Endodermal cell (in vitro differentiated cells): ENCODE results near the gene BICRA. TPM values are rescaled to one million over a fixed set of nuclear protein-coding genes. Genes with fewer than 3 reads are reported as not detected.

Source experiments
- DNase-seq: peaks from one replicate; pipeline ENCODE4 v3.0.0-alpha.2; 2017
- H3K27ac ChIP-seq: 2 replicates; pipeline ENCODE4 v1.5.1; 2013; ENCODE audit warnings: mild to moderate bottlenecking, low read depth, low read length, moderate library complexity
- H3K27me3 ChIP-seq: 2 replicates; pipeline ENCODE4 v1.6.1; 2013; ENCODE audit warnings: mild to moderate bottlenecking, low read length, moderate library complexity; ENCODE audit not compliant: insufficient read depth, control insufficient read depth, poor library complexity, severe bottlenecking
- H3K36me3 ChIP-seq: 2 replicates; pipeline ENCODE4 v1.7.0; 2013; ENCODE audit warnings: mild to moderate bottlenecking, low read length, moderate library complexity; ENCODE audit not compliant: control insufficient read depth, insufficient read depth
- H3K4me1 ChIP-seq: one replicate; pipeline ENCODE4 v1.7.0; 2013; ENCODE audit warnings: low read length; ENCODE audit not compliant: control insufficient read depth, insufficient read depth
- H3K4me3 ChIP-seq: 2 replicates; pipeline ENCODE4 v1.5.1; 2013; ENCODE audit warnings: mild to moderate bottlenecking, low read length, moderate library complexity
- H3K9ac ChIP-seq: 2 replicates; pipeline ENCODE4 v1.6.1; 2013; ENCODE audit warnings: mild to moderate bottlenecking, low read length, moderate library complexity; ENCODE audit not compliant: poor library complexity, severe bottlenecking; ENCODE audit errors: extremely low read depth
- H3K9me3 ChIP-seq: 2 replicates; pipeline ENCODE4 v1.6.1; 2013; ENCODE audit warnings: mild to moderate bottlenecking, low read length, moderate library complexity; ENCODE audit not compliant: control insufficient read depth
- H3K27ac Mint-ChIP-seq: 2 replicates; pipeline ENCODE4 v1.8.0; 2020; ENCODE audit warnings: mixed read lengths
- H3K27me3 Mint-ChIP-seq: 2 replicates; pipeline ENCODE4 v1.8.0; 2021; ENCODE audit warnings: mild to moderate bottlenecking, mixed read lengths; ENCODE audit not compliant: insufficient read depth
- H3K36me3 Mint-ChIP-seq: 2 replicates; pipeline ENCODE4 v1.8.0; 2020; ENCODE audit warnings: low read depth, mixed read lengths
- H3K4me1 Mint-ChIP-seq: 2 replicates; pipeline ENCODE4 v1.8.0; 2020; ENCODE audit warnings: mixed read lengths
- H3K4me3 Mint-ChIP-seq: 2 replicates; pipeline ENCODE4 v1.8.0; 2020; ENCODE audit warnings: mild to moderate bottlenecking, moderate library complexity, mixed read lengths
- H3K9me3 Mint-ChIP-seq: 2 replicates; pipeline ENCODE4 v1.8.0; 2020; ENCODE audit warnings: mild to moderate bottlenecking, mixed read lengths
- CTCF ChIP-seq: fragments of 200-600 bp; sonication (generic); conservative IDR thresholded peaks from 2 replicates; pipeline ENCODE4 v1.5.0; 2021; ENCODE audit warnings: antibody characterized with exemption, mild to moderate bottlenecking
- WGBS, 2 experiments: methylation state at CpG; one replicate each; pipeline versions ENCODE4 v1.1.5 to v1.1.7; 2013; ENCODE audit warnings: missing lambda C conversion rate in 2 of 2, mixed read lengths in 1 of 2; ENCODE audit not compliant: insufficient coverage in 1 of 2, insufficient read length in 1 of 2; 5-methylcytosine and 5-hydroxymethylcytosine counted together
- total RNA-seq, 2 donors: library from RNA; stranded (reverse); fragmentation: NEBNext Ultra II Directional in 1 of 2; extraction: Animal tissue kit (Norgen Biotek cat#: 25700) in 1 of 2; gene quantifications; 2 replicates in 1 of 2; 3 replicates in 1 of 2; pipeline ENCODE4 v1.2.1, GENCODE V29; 2021

BICRA gene
- total RNA-seq, 2 donors from 2014 or later: 30.0 to 30.1 TPM

GRCh38 chr19:47607564-47608073 is 1.3 kb upstream of the BICRA start:
- 26 to 43% methylated on average over 15 to 21 of the region's 21 CpGs for WGBS, 2 experiments

GRCh38 chr19:47608074-47608918 is 638 bp upstream of the BICRA start:
- Mint-ChIP-seq H3K36me3 (peaks cover 10% of the 10 kb centered on the region), H3K4me3 (peak overlapping the region; percentile 83), H3K27me3 (no peaks in the 10 kb centered on the region), H3K4me1 (peaks cover 21% of the 10 kb centered on the region), H3K9me3 (no peaks in the 10 kb centered on the region), H3K27ac (peak overlapping the region; percentile 88)
- TF ChIP-seq CTCF: peak; percentile 61
- 0% methylated on average over 6 to 84 of the region's 94 CpGs for WGBS, 2 experiments
- Histone ChIP-seq H3K4me3 (peak overlapping the region; percentile 95), H3K27ac (peak overlapping the region; percentile 84), H3K27me3 (no peaks in the 10 kb centered on the region), H3K4me1 (peaks cover 13% of the 10 kb centered on the region), H3K9ac (peak overlapping the region; percentile 77), H3K36me3 (peaks cover 15% of the 10 kb centered on the region), H3K9me3 (no peaks in the 10 kb centered on the region)
- peak; percentile 97 for DNase-seq

More at GRCh38 chr19:47607564-47608073, 1.3 kb upstream of the BICRA start:
- Histone ChIP-seq H3K27me3 (no peaks in the 10 kb centered on the region), H3K4me1 (peaks cover 9% of the 10 kb centered on the region), H3K27ac (no peak overlapping the region), H3K36me3 (peaks cover 15% of the 10 kb centered on the region), H3K9me3 (no peaks in the 10 kb centered on the region), H3K4me3 (peak overlapping the region; percentile 95), H3K9ac (peak overlapping the region; percentile 77)
- peaks cover 2% of the 10 kb centered on the region for H3K27me3 Mint-ChIP-seq
- H3K4me3 Mint-ChIP-seq: peak overlapping the region; percentile 83
- H3K4me1 Mint-ChIP-seq: peaks cover 15% of the 10 kb centered on the region
- DNase-seq: no peak
- H3K9me3 Mint-ChIP-seq: no peaks in the 10 kb centered on the region
- H3K27ac Mint-ChIP-seq: peak overlapping the region; percentile 88
- TF ChIP-seq CTCF: no peak
- H3K36me3 Mint-ChIP-seq: peaks cover 10% of the 10 kb centered on the region

GRCh38 chr19:47609906-47610894 is 1.3 kb downstream of the BICRA start:
- 0 to 1% methylated on average over 17 to 50 of the region's 50 CpGs for WGBS, 2 experiments
- no peaks in the 10 kb centered on the region for H3K27me3 Mint-ChIP-seq
- Histone ChIP-seq H3K27ac (peak overlapping the region; percentile 88), H3K9ac (peak overlapping the region; percentile 71), H3K9me3 (no peaks in the 10 kb centered on the region), H3K27me3 (no peaks in the 10 kb centered on the region), H3K4me3 (peak overlapping the region; percentile 80), H3K36me3 (peaks cover 29% of the 10 kb centered on the region), H3K4me1 (peaks cover 18% of the 10 kb centered on the region)
- H3K27ac Mint-ChIP-seq: peak overlapping the region; percentile 86
- peaks cover 23% of the 10 kb centered on the region for H3K36me3 Mint-ChIP-seq
- DNase-seq: peak; percentile 85
- H3K4me1 Mint-ChIP-seq: peaks cover 30% of the 10 kb centered on the region
- TF ChIP-seq CTCF: peak; percentile 19
- H3K9me3 Mint-ChIP-seq: no peaks in the 10 kb centered on the region
- peak overlapping the region; percentile 83 for H3K4me3 Mint-ChIP-seq
